ENCODE results near the gene SLX4IP.

The SLX4IP gene

GRCh38 chr20:10648651-10649050 is 213.5 kb downstream of the SLX4IP start:
- Histone ChIP-seq H3K9me3 (ENCODE audit: low read depth, low read length) (no peaks in the 10 kb centered on the region), H3K4me3 (no peak overlapping the region), H3K36me3 (ENCODE audit: insufficient read depth, low read length) (peaks cover 7% of the 10 kb centered on the region; the same call in 1 of the 2 replicates), H3K9ac (ENCODE audit: insufficient read length) (no peak overlapping the region), H3K27ac (no peak overlapping the region)
- DNase-seq (ENCODE audit: low read depth, low spot score) = no peak
- TF ChIP-seq POLR2AphosphoS5 (IDR thresholded peaks at IDR 0.05; ENCODE audit: borderline replicate concordance, low read depth, low read length) = no peak
- no peak for TF ChIP-seq EZH2 (IDR thresholded peaks at IDR 0.05)
- no peak for TF ChIP-seq FOXP2 (optimal IDR thresholded peaks at IDR 0.05; ENCODE audit: control extremely low read depth, extremely low read length, insufficient read depth)

DNA sequence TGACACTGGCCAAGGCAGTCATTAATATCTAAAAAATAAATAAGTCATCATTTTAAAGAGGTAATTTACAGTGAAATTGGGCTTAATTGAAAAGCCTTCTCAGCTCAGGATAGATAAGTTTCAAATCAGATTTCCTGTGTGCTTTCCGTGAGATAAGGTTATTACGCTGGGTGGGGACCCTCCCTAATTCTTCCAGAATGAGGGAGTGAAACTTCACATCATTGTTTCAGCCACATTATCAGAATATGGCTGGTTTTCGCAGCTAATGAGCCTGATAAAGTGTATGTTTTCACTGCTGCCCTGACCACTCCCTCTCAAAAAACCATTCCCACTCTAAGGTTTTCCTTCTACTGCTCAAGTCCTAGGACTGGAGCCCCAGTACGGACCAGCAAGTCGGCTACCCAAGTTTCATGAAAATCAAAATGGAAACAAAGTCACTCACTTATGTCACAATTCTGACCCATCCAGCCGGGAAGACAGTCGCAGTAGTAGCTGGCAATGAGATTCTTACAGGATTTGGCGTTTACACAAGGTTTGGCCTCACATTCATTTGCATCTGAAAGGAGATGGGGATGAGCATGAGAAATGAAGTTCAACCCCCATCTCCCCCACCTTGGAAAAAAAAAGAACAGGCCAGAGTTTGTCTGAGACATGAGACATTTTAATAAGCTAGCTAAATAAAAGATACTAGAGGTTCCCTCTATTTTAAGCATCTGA is 214.1 kb downstream of the SLX4IP start:
- Histone ChIP-seq H3K9ac (ENCODE audit: insufficient read length) (no peak overlapping the region), H3K36me3 (ENCODE audit: insufficient read depth, low read length) (peaks cover 7% of the 10 kb centered on the region; the same call in 1 of the 2 replicates), H3K27ac (no peak overlapping the region), H3K9me3 (ENCODE audit: low read depth, low read length) (no peaks in the 10 kb centered on the region), H3K4me3 (no peak overlapping the region)
- TF ChIP-seq EZH2 (IDR thresholded peaks at IDR 0.05) = no peak
- TF ChIP-seq POLR2AphosphoS5 (IDR thresholded peaks at IDR 0.05; ENCODE audit: borderline replicate concordance, low read depth, low read length) = no peak
- TF ChIP-seq FOXP2 (optimal IDR thresholded peaks at IDR 0.05; ENCODE audit: control extremely low read depth, extremely low read length, insufficient read depth) = no peak
- no peak for DNase-seq (ENCODE audit: low read depth, low spot score)

DNA sequence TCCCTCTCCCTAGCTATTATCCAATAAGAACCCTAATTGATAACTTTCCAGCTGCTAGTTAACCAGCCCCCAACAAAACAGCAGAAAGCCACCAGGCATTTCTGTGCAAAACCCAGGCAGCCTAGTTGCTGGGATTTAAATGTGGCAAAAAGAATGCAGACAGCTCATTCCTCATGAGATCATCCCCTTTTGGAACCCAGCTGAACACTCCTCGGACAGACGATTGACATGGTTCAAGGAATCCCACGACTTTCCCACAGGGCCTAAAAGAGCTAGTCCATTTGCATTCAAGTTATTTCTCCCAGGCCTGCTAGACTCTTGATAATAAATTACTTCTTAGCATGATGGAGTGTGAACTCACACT is 214.7 kb downstream of the SLX4IP start:
- Histone ChIP-seq H3K36me3 (ENCODE audit: insufficient read depth, low read length) (peaks cover 7% of the 10 kb centered on the region; the same call in 1 of the 2 replicates), H3K9me3 (ENCODE audit: low read depth, low read length) (no peaks in the 10 kb centered on the region), H3K9ac (ENCODE audit: insufficient read length) (no peak overlapping the region), H3K27ac (no peak overlapping the region), H3K4me3 (no peak overlapping the region)
- TF ChIP-seq EZH2 (IDR thresholded peaks at IDR 0.05) = no peak
- no peak for TF ChIP-seq POLR2AphosphoS5 (IDR thresholded peaks at IDR 0.05; ENCODE audit: borderline replicate concordance, low read depth, low read length)
- TF ChIP-seq FOXP2 (optimal IDR thresholded peaks at IDR 0.05; ENCODE audit: control extremely low read depth, extremely low read length, insufficient read depth) = no peak
- no peak for DNase-seq (ENCODE audit: low read depth, low spot score)

DNA sequence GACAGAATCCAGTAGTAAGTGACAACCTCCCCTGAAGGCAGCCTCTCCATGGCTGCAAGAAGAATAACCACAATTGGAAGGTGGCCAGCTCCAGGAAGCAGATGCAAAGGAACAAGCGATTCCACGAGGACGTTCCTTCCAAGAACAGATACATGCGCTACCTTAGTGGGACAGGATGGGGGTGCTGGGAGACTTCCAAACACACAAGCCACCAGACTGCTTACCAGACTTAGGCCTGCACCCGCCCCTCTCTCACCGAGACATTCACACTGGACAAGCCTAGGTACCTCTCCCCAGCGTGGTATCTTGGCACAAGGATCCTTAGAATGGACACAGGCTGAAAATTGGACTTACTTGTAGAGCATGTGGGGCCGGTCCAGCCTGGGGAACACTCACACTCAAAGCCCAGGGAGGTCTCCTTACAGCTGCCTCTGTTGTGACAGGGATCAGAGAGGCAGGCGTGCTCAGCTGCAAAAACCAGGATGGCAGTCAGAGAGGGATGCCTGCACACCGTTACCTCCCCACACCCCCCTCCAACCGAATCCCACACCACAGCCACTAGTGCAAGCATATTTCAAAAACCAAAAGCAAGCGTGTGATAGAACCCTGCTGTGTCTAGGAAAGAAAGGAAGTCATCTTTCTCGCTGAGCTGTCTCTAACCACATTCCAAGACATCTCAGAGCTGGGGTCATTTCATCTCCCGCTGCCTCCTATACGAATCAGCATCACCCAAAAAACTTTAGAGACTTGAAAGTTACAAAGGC is 216.3 kb downstream of the SLX4IP start:
- H3K9me3 ChIP-seq (ENCODE audit: low read depth, low read length) = no peaks in the 10 kb centered on the region
- TF ChIP-seq EZH2 (IDR thresholded peaks at IDR 0.05) (no peak), POLR2AphosphoS5 (IDR thresholded peaks at IDR 0.05; ENCODE audit: borderline replicate concordance, low read depth, low read length) (no peak), FOXP2 (optimal IDR thresholded peaks at IDR 0.05; ENCODE audit: control extremely low read depth, extremely low read length, insufficient read depth) (no peak)
- H3K36me3 ChIP-seq (ENCODE audit: insufficient read depth, low read length) = peaks cover 7% of the 10 kb centered on the region; the same call in 1 of the 2 replicates
- H3K27ac ChIP-seq = no peak overlapping the region
- H3K4me3 ChIP-seq = no peak overlapping the region
- H3K9ac ChIP-seq (ENCODE audit: insufficient read length) = no peak overlapping the region
- DNase-seq (ENCODE audit: low read depth, low spot score) = no peak

GRCh38 chr20:10652185-10652584 is 217.1 kb downstream of the SLX4IP start:
- Histone ChIP-seq H3K9ac (ENCODE audit: insufficient read length) (no peak overlapping the region), H3K9me3 (ENCODE audit: low read depth, low read length) (no peaks in the 10 kb centered on the region), H3K4me3 (no peak overlapping the region), H3K36me3 (ENCODE audit: insufficient read depth, low read length) (peaks cover 7% of the 10 kb centered on the region; the same call in 1 of the 2 replicates), H3K27ac (no peak overlapping the region)
- no peak for DNase-seq (ENCODE audit: low read depth, low spot score)
- TF ChIP-seq FOXP2 (optimal IDR thresholded peaks at IDR 0.05; ENCODE audit: control extremely low read depth, extremely low read length, insufficient read depth) = no peak
- TF ChIP-seq POLR2AphosphoS5 (IDR thresholded peaks at IDR 0.05; ENCODE audit: borderline replicate concordance, low read depth, low read length) = no peak
- no peak for TF ChIP-seq EZH2 (IDR thresholded peaks at IDR 0.05)

DNA sequence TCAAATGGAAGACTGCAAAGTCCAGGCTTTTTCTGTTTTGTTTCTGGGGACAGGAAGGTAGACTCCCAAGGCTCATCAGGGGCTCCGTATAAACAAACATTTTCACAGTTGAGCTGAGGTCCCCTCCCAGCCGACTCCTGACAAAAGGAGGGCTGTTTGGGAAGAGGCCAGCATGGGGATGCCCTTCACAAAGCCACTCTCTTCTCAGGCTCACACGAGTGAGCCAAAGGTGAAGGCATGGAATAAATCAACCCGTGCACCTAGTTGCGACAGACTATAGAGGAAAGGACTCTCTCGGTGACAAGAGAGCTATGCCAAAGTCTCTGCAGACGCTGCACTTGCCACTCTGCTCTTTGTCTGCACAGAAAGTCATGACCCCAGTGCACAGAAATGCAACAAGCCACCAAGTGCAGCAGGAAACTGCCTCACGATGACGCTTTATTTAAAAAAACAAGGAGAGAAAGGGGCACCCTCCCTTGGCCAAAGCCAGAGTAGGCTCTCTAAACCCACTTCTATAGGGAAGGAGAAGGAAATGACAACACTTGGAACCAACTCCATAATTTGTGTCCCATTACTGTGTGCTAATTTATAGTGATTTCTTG is 217.7 kb downstream of the SLX4IP start:
- TF ChIP-seq FOXP2 (optimal IDR thresholded peaks at IDR 0.05; ENCODE audit: control extremely low read depth, extremely low read length, insufficient read depth) = no peak
- TF ChIP-seq POLR2AphosphoS5 (IDR thresholded peaks at IDR 0.05; ENCODE audit: borderline replicate concordance, low read depth, low read length) = no peak
- TF ChIP-seq EZH2 (IDR thresholded peaks at IDR 0.05) = no peak
- H3K36me3 ChIP-seq (ENCODE audit: insufficient read depth, low read length) = peaks cover 4% of the 10 kb centered on the region; the same call in 1 of the 2 replicates
- H3K27ac ChIP-seq = no peak overlapping the region
- H3K9me3 ChIP-seq (ENCODE audit: low read depth, low read length) = no peaks in the 10 kb centered on the region
- no peak overlapping the region for H3K9ac ChIP-seq (ENCODE audit: insufficient read length)
- no peak for DNase-seq (ENCODE audit: low read depth, low spot score)
- no peak overlapping the region for H3K4me3 ChIP-seq

- H3K9ac ChIP-seq (ENCODE audit: insufficient read length) = no peak overlapping the region
- no peaks in the 10 kb centered on the region; the same call in 1 of the 2 replicates for H3K36me3 ChIP-seq (ENCODE audit: insufficient read depth, low read length)
- H3K9me3 ChIP-seq (ENCODE audit: low read depth, low read length) = no peaks in the 10 kb centered on the region
- H3K27ac ChIP-seq = no peak overlapping the region
- DNase-seq (ENCODE audit: low read depth, low spot score) = no peak
- TF ChIP-seq POLR2AphosphoS5 (IDR thresholded peaks at IDR 0.05; ENCODE audit: borderline replicate concordance, low read depth, low read length) = no peak
- no peak for TF ChIP-seq FOXP2 (optimal IDR thresholded peaks at IDR 0.05; ENCODE audit: control extremely low read depth, extremely low read length, insufficient read depth)
- no peak for TF ChIP-seq EZH2 (IDR thresholded peaks at IDR 0.05)
- no peak overlapping the region for H3K4me3 ChIP-seq
Observed at GRCh38 chr20:10653599-10654249, 218.6 kb downstream of the SLX4IP start.

DNA sequence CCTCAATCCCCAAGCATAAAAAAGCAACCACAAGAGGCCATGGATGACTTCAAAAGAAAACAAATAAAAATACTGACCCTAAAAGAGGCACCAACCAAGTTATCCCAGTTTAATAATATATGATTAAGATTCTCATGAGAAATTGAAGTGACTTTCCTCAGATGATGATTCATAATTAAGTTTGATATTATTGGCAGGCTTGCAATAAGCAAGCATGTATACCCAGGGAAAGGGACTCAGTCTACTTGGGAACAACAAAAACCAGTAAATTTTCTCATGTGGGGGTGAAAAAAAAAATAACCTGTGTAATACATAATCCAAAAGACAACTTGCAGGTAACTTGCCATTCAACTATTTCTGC is 219.1 kb downstream of the SLX4IP start:
- DNase-seq (ENCODE audit: low read depth, low spot score) = no peak
- Histone ChIP-seq H3K9ac (ENCODE audit: insufficient read length) (no peak overlapping the region), H3K36me3 (ENCODE audit: insufficient read depth, low read length) (no peaks in the 10 kb centered on the region; the same call in 1 of the 2 replicates), H3K4me3 (no peak overlapping the region), H3K9me3 (ENCODE audit: low read depth, low read length) (no peaks in the 10 kb centered on the region), H3K27ac (no peak overlapping the region)
- TF ChIP-seq EZH2 (IDR thresholded peaks at IDR 0.05) (no peak), FOXP2 (optimal IDR thresholded peaks at IDR 0.05; ENCODE audit: control extremely low read depth, extremely low read length, insufficient read depth) (no peak), POLR2AphosphoS5 (IDR thresholded peaks at IDR 0.05; ENCODE audit: borderline replicate concordance, low read depth, low read length) (no peak)

All from SK-N-MC (cell line).